AG04450 (cell line): ENCODE measurements around the gene TRAF7. TPM values are rescaled to one million over a fixed set of nuclear protein-coding genes. Genes with fewer than 3 reads are reported as not detected.

Experiments used
- CTCF ChIA-PET: fragments of 300-600, 350-600 bp; formaldehyde crosslinking; extraction: SDS; loops from one replicate; lab custom pipeline; 2022; ENCODE audit warnings: antibody characterized with exemption, inconsistent platforms; lab: Charles Lee
- POLR2A ChIA-PET: fragments of 350-600 bp; formaldehyde crosslinking; extraction: SDS; loops from one replicate; lab custom pipeline; 2021; ENCODE audit warnings: antibody characterized with exemption, inconsistent platforms; lab: Yijun Ruan, JAX
- DNase-seq: peaks from one replicate; pipeline ENCODE4 v3.0.0-alpha.2; 2011; ENCODE audit warnings: low read depth, low spot score
- H3K27ac ChIP-seq: one replicate; pipeline ENCODE4 v1.5.1; 2012; ENCODE audit warnings: low read depth, low read length, control low read depth
- H3K27me3 ChIP-seq: one replicate; pipeline ENCODE4 v1.6.0; 2012; ENCODE audit warnings: low read length; ENCODE audit not compliant: control insufficient read depth, insufficient read depth
- H3K4me3 ChIP-seq: 2 replicates; pipeline ENCODE4 v1.5.1; 2011; ENCODE audit warnings: mild to moderate bottlenecking, low read depth, low read length, control low read depth
- H3K9me3 ChIP-seq: 2 replicates; pipeline ENCODE4 v1.5.1; 2012; ENCODE audit warnings: low read length; ENCODE audit not compliant: control insufficient read depth, insufficient read depth
- CTCF ChIP-seq: IDR thresholded peaks from 2 replicates; pipeline ENCODE4 v1.5.1; 2011; ENCODE audit warnings: low read depth, low read length, control low read depth, inconsistent platforms
- polyA plus RNA-seq: library from polyadenylated mRNA; depleted of rRNA; stranded (reverse); fragments of >200 nt; gene quantifications from 2 replicates; pipeline ENCODE4 v1.2.3, GENCODE V29; 2011

The TRAF7 gene
- polyA plus RNA-seq, 1 experiment, result 35.2 TPM

GRCh38 chr16:2166263-2167067 is 10.9 kb downstream of the TRAF7 start:
- no peak overlapping the region for H3K27ac ChIP-seq
- no peaks in the 10 kb centered on the region for H3K27me3 ChIP-seq
- peaks cover 14% of the 10 kb centered on the region for H3K9me3 ChIP-seq
- no peak for TF ChIP-seq CTCF
- no peak for DNase-seq
- CTCF ChIA-PET, result interaction anchor here (0.7 kb wide), 1 partner anchor 11 kb away, joined by 7 read pairs; the partner anchor contains the start of gene TRAF7
- POLR2A ChIA-PET, result interaction anchor here (3.2 kb wide), 1 partner anchor 11 kb away, joined by 15 read pairs; the partner anchor contains the start of gene TRAF7
- H3K4me3 ChIP-seq, result no peak overlapping the region

- POLR2A ChIA-PET, result interaction anchor here (3.2 kb wide), 1 partner anchor 12 kb away, joined by 15 read pairs; the partner anchor contains the start of gene TRAF7
- H3K27me3 ChIP-seq, result no peaks in the 10 kb centered on the region
- CTCF ChIA-PET, result interaction anchor here (0.7 kb wide), 1 partner anchor 12 kb away, joined by 7 read pairs; the partner anchor contains the start of gene TRAF7
Observed at GRCh38 chr16:2167068-2167638, 11.6 kb downstream of the TRAF7 start.

GRCh38 chr16:2170080-2170479 is 14.5 kb downstream of the TRAF7 start:
- TF ChIP-seq CTCF, result no peak
- ChIA-PET POLR2A (no interaction called here), CTCF (no interaction called here)
- DNase-seq, result no peak
- Histone ChIP-seq H3K27ac (no peak overlapping the region), H3K9me3 (no peaks in the 10 kb centered on the region; the same call in 1 of the 2 replicates), H3K4me3 (no peak overlapping the region), H3K27me3 (no peaks in the 10 kb centered on the region)

More at GRCh38 chr16:2167068-2167638, 11.6 kb downstream of the TRAF7 start:
- H3K9me3 ChIP-seq, result peaks cover 14% of the 10 kb centered on the region
- H3K4me3 ChIP-seq, result no peak overlapping the region
- TF ChIP-seq CTCF, result no peak
- no peak for DNase-seq
- no peak overlapping the region for H3K27ac ChIP-seq

GRCh38 chr16:2170587-2171435 is 15.2 kb downstream of the TRAF7 start:
- Histone ChIP-seq H3K27me3 (no peaks in the 10 kb centered on the region), H3K27ac (no peak overlapping the region), H3K4me3 (no peak overlapping the region), H3K9me3 (no peaks in the 10 kb centered on the region; the same call in 1 of the 2 replicates)
- TF ChIP-seq CTCF, result no peak
- DNase-seq, result no peak
- ChIA-PET POLR2A (no interaction called here), CTCF (no interaction called here)
